Fibroblast of the aortic adventitia (primary cell): ENCODE measurements around the gene DNAJB13. TPM values are rescaled to one million over a fixed set of nuclear protein-coding genes. Genes with fewer than 3 reads are reported as not detected.

Source experiments
- DNase-seq: peaks from one replicate; pipeline ENCODE4 v3.0.0-alpha.2; 2010; ENCODE audit warnings: low read depth
- H3K4me3 ChIP-seq: 2 replicates; pipeline ENCODE4 v1.5.1; 2011; ENCODE audit warnings: low read depth, mild to moderate bottlenecking, control low read depth, low read length, moderate library complexity
- CTCF ChIP-seq: IDR thresholded peaks from 2 replicates; pipeline ENCODE4 v1.5.1; 2011; ENCODE audit warnings: mild to moderate bottlenecking, low read length, control low read depth, inconsistent platforms; ENCODE audit not compliant: insufficient read depth
- total RNA-seq: library from RNA; depleted of rRNA; stranded (reverse); fragments of >200 nt; gene quantifications from 2 replicates; pipeline ENCODE4 v1.2.3, GENCODE V29; 2012; ENCODE audit warnings: low replicate concordance

Gene DNAJB13
- total RNA-seq, 1 donor = not detected

- TF ChIP-seq CTCF = no peak
- no peak overlapping the region for H3K4me3 ChIP-seq
- peak; percentile 10 for DNase-seq
Measured at GRCh38 chr11:73961321-73961720, 10.5 kb downstream of the DNAJB13 start.

- TF ChIP-seq CTCF = no peak
- DNase-seq = no peak
- H3K4me3 ChIP-seq = no peak overlapping the region
Measured at GRCh38 chr11:73962101-73962705, 11.4 kb downstream of the DNAJB13 start.

- no peak for DNase-seq
- no peak for TF ChIP-seq CTCF
Measured at GRCh38 chr11:73963861-73964260, 13.0 kb downstream of the DNAJB13 start.

GRCh38 chr11:73965076-73965763 is 14.4 kb downstream of the DNAJB13 start:
- DNase-seq = peak; percentile 31
- no peak overlapping the region for H3K4me3 ChIP-seq
- no peak for TF ChIP-seq CTCF

More at GRCh38 chr11:73963861-73964260, 13.0 kb downstream of the DNAJB13 start:
- no peak overlapping the region for H3K4me3 ChIP-seq

GRCh38 chr11:73965764-73966121 is 14.9 kb downstream of the DNAJB13 start:
- no peak for TF ChIP-seq CTCF
- no peak for DNase-seq
- no peak overlapping the region for H3K4me3 ChIP-seq

GRCh38 chr11:73968356-73968966 is 17.6 kb downstream of the DNAJB13 start:
- H3K4me3 ChIP-seq = no peak overlapping the region
- no peak for TF ChIP-seq CTCF
- no peak for DNase-seq
